CD4-positive, alpha-beta T cell (primary cell): ENCODE data around the gene AP3B1. TPM values are rescaled to one million over a fixed set of nuclear protein-coding genes. Genes with fewer than 3 reads are reported as not detected.

Source experiments
- ATAC-seq: fragments of 200-7000 bp; cut with Tn5 transposase; one replicate; pipeline ENCODE4 v1.10.0; 2022; ENCODE audit warnings: mild to moderate bottlenecking; ENCODE audit not compliant: poor library complexity
- CTCF ChIA-PET: fragments of 350-600 bp; sonication (Branson Sonifier 250); formaldehyde crosslinking; loops from one replicate; lab custom pipeline; 2021; ENCODE audit warnings: antibody characterized with exemption, inconsistent platforms; lab: Charles Lee
- POLR2A ChIA-PET: fragments of 350-600 bp; sonication (Branson Sonifier 250); formaldehyde crosslinking; loops from one replicate; lab custom pipeline; 2021; ENCODE audit warnings: antibody characterized with exemption, inconsistent platforms; lab: Charles Lee
- DNase-seq, 14 experiments: peaks; one replicate each; pipeline ENCODE4 v3.0.0-alpha.2; 2013 to 2020; ENCODE audit warnings: mixed read lengths in 2 of 14
- H3K27ac ChIP-seq, 2 donors: one replicate each; pipeline versions ENCODE4 v1.5.1 to v1.7.0; 2013; ENCODE audit warnings: low read length in 2 of 2, low read depth in 1 of 2, mild to moderate bottlenecking in 1 of 2
- H3K27me3 ChIP-seq, 2 experiments: 1 replicate in 1 of 2; 2 replicates in 1 of 2; pipeline versions ENCODE4 v1.6.1 to v1.7.0; 2013; ENCODE audit warnings: low read length in 2 of 2, control low read depth in 1 of 2, mild to moderate bottlenecking in 1 of 2, moderate library complexity in 1 of 2; ENCODE audit not compliant: insufficient read depth in 2 of 2, control insufficient read depth in 1 of 2
- H3K36me3 ChIP-seq: one replicate; pipeline ENCODE4 v1.6.1; 2013; ENCODE audit warnings: low read length, control low read depth; ENCODE audit not compliant: insufficient read depth
- H3K4me1 ChIP-seq: one replicate; pipeline ENCODE4 v1.6.1; 2013; ENCODE audit warnings: low read length, control low read depth; ENCODE audit not compliant: insufficient read depth
- H3K4me3 ChIP-seq: one replicate; pipeline ENCODE4 v1.5.1; 2013; ENCODE audit warnings: mild to moderate bottlenecking, low read length, moderate library complexity
- H3K9me3 ChIP-seq, 2 experiments: 1 replicate in 1 of 2; 2 replicates in 1 of 2; pipeline versions ENCODE4 v1.6.1 to v1.7.0; 2013; ENCODE audit warnings: low read length in 2 of 2, mild to moderate bottlenecking in 2 of 2, control low read depth in 1 of 2, moderate library complexity in 1 of 2; ENCODE audit not compliant: control insufficient read depth in 1 of 2, insufficient read depth in 1 of 2
- H3K27ac Mint-ChIP-seq: one replicate; pipeline ENCODE4 v1.8.0; 2020; ENCODE audit warnings: mixed read lengths
- H3K27me3 Mint-ChIP-seq: one replicate; pipeline ENCODE4 v1.8.0; 2021; ENCODE audit warnings: mixed read lengths
- H3K36me3 Mint-ChIP-seq: one replicate; pipeline ENCODE4 v1.8.0; 2021; ENCODE audit warnings: low read depth, mixed read lengths
- H3K4me1 Mint-ChIP-seq: one replicate; pipeline ENCODE4 v1.8.0; 2021; ENCODE audit warnings: low read depth, mixed read lengths
- H3K4me3 Mint-ChIP-seq: one replicate; pipeline ENCODE4 v1.8.0; 2020; ENCODE audit warnings: mild to moderate bottlenecking, mixed read lengths
- H3K9me3 Mint-ChIP-seq: one replicate; pipeline ENCODE4 v1.8.0; 2020; ENCODE audit warnings: mixed read lengths
- CTCF ChIP-seq: fragments of 200-600 bp; IDR thresholded peaks from one replicate; pipeline ENCODE4 v1.8.0; 2022; ENCODE audit warnings: antibody characterized with exemption, mild to moderate bottlenecking
- intact Hi-C, 2 experiments: fragments of 100-400 bp; cut with DNase I in 1 of 2; cut with micrococcal nuclease in 1 of 2; formaldehyde crosslinking; loops; one replicate each; pipeline versions ENCODE4 v1.15.1 to v1.9.0; 2023 to 2025; cut with DNase I, micrococcal nuclease
- total RNA-seq, 174 experiments: library from RNA in 2 of 174; stranded (reverse) in 2 of 174; gene quantifications; one replicate each; pipeline ENCODE4 v1.2.3 and lab custom pipeline; 2021 to 2026

The AP3B1 gene
- total RNA-seq, 2 experiments from 2014 or later, result 24.5 to 24.6 TPM

- H3K27me3 ChIP-seq, result no peaks in the 10 kb centered on the region
- H3K4me1 ChIP-seq, result no peaks in the 10 kb centered on the region
- H3K4me1 Mint-ChIP-seq, result no peaks in the 10 kb centered on the region
- no peak overlapping the region for H3K4me3 Mint-ChIP-seq
- POLR2A ChIA-PET, result no interaction called here
- CTCF ChIA-PET, result no interaction called here
- peaks cover 0 to 3% of the 10 kb centered on the region in 2 experiments for H3K9me3 ChIP-seq
- intact Hi-C loops, result no loop called here
- peaks cover 3% of the 10 kb centered on the region for H3K36me3 ChIP-seq
- H3K9me3 Mint-ChIP-seq, result peaks cover 4% of the 10 kb centered on the region
- DNase-seq (no peak), ATAC-seq (no peak)
- no peak for TF ChIP-seq CTCF
- H3K4me3 ChIP-seq, result no peak overlapping the region
- H3K27ac ChIP-seq, result no peak overlapping the region
- H3K36me3 Mint-ChIP-seq, result peaks cover 26% of the 10 kb centered on the region
- no peak overlapping the region for H3K27ac Mint-ChIP-seq
- no peaks in the 10 kb centered on the region for H3K27me3 Mint-ChIP-seq
Observed at GRCh38 chr5:78062645-78063044, 231.9 kb downstream of the AP3B1 start.

- Mint-ChIP-seq H3K4me3 (no peak overlapping the region), H3K27ac (no peak overlapping the region)
- CTCF ChIA-PET, result no interaction called here
Observed at GRCh38 chr5:78060421-78060820, 234.1 kb downstream of the AP3B1 start.

GRCh38 chr5:78058625-78059024 is 235.9 kb downstream of the AP3B1 start:
- Histone ChIP-seq H3K36me3 (peaks cover 3% of the 10 kb centered on the region), H3K4me3 (no peak overlapping the region), H3K27ac (no peak overlapping the region), H3K9me3 (no peaks in the 10 kb centered on the region), H3K27me3 (no peaks in the 10 kb centered on the region), H3K4me1 (no peaks in the 10 kb centered on the region)
- no peak for DNase-seq
- no peak overlapping the region for H3K4me3 Mint-ChIP-seq
- intact Hi-C loops, result no loop called here
- no peak overlapping the region for H3K27ac Mint-ChIP-seq
- CTCF ChIA-PET, result no interaction called here
- TF ChIP-seq CTCF, result no peak
- no peaks in the 10 kb centered on the region for H3K4me1 Mint-ChIP-seq
- H3K27me3 Mint-ChIP-seq, result no peaks in the 10 kb centered on the region
- POLR2A ChIA-PET, result no interaction called here
- no peak for ATAC-seq
- peaks cover 4% of the 10 kb centered on the region for H3K36me3 Mint-ChIP-seq
- H3K9me3 Mint-ChIP-seq, result no peaks in the 10 kb centered on the region

More at GRCh38 chr5:78060421-78060820, 234.1 kb downstream of the AP3B1 start:
- Mint-ChIP-seq H3K9me3 (no peaks in the 10 kb centered on the region), H3K4me1 (no peaks in the 10 kb centered on the region), H3K36me3 (peaks cover 8% of the 10 kb centered on the region), H3K27me3 (no peaks in the 10 kb centered on the region)
- intact Hi-C loops, result no loop called here
- H3K36me3 ChIP-seq, result peaks cover 3% of the 10 kb centered on the region
- no peak for ATAC-seq
- H3K27me3 ChIP-seq, result no peaks in the 10 kb centered on the region
- H3K4me3 ChIP-seq, result no peak overlapping the region
- H3K4me1 ChIP-seq, result no peaks in the 10 kb centered on the region
- no peak for TF ChIP-seq CTCF
- H3K9me3 ChIP-seq, result no peaks in the 10 kb centered on the region
- no peak overlapping the region for H3K27ac ChIP-seq
- no peak for DNase-seq
- POLR2A ChIA-PET, result no interaction called here
